ENCODE data around the gene C10orf143. TPM values are rescaled to one million over a fixed set of nuclear protein-coding genes. Genes with fewer than 3 reads are reported as not detected.

C10orf143 gene
- total RNA-seq, 1 experiment from 2014 or later: 0.98 TPM

- DNase-seq (ENCODE audit: low read depth): no peak
Measured at GRCh38 chr10:130054021-130054420, 56.6 kb downstream of the C10orf143 start.

GRCh38 chr10:130053561-130053960 is 57.1 kb downstream of the C10orf143 start:
- no peak for DNase-seq (ENCODE audit: low read depth)

- DNase-seq (ENCODE audit: low read depth): no peak
Measured at GRCh38 chr10:130052193-130052592, 58.4 kb downstream of the C10orf143 start.

- no peak for DNase-seq (ENCODE audit: low read depth)
Measured at GRCh38 chr10:130050721-130051120, 59.9 kb downstream of the C10orf143 start.

GRCh38 chr10:130049987-130050386 is 60.6 kb downstream of the C10orf143 start:
- no peak for DNase-seq (ENCODE audit: low read depth)

- DNase-seq (ENCODE audit: low read depth): no peak
Measured at GRCh38 chr10:130049244-130049643, 61.4 kb downstream of the C10orf143 start.

- no peak for DNase-seq (ENCODE audit: low read depth)
Measured at GRCh38 chr10:130048081-130048480, 62.5 kb downstream of the C10orf143 start.

- DNase-seq (ENCODE audit: low read depth): no peak
Measured at GRCh38 chr10:130047336-130047735, 63.3 kb downstream of the C10orf143 start.

GRCh38 chr10:130046591-130046990 is 64.0 kb downstream of the C10orf143 start:
- DNase-seq (ENCODE audit: low read depth): no peak

- DNase-seq (ENCODE audit: low read depth): no peak
Measured at GRCh38 chr10:130045801-130046321, 64.8 kb downstream of the C10orf143 start.

- DNase-seq (ENCODE audit: low read depth): peak; percentile 69
Measured at GRCh38 chr10:130045091-130045652, 65.5 kb downstream of the C10orf143 start.

- DNase-seq (ENCODE audit: low read depth): no peak
Measured at GRCh38 chr10:130044067-130045061, 66.3 kb downstream of the C10orf143 start.

GRCh38 chr10:130043491-130043890 is 67.1 kb downstream of the C10orf143 start:
- no peak for DNase-seq (ENCODE audit: low read depth)

GRCh38 chr10:130042381-130042780 is 68.2 kb downstream of the C10orf143 start:
- DNase-seq (ENCODE audit: low read depth): no peak

GRCh38 chr10:130041451-130042371 is 68.9 kb downstream of the C10orf143 start:
- DNase-seq (ENCODE audit: low read depth): no peak

GRCh38 chr10:130040817-130041330 is 69.8 kb downstream of the C10orf143 start:
- no peak for DNase-seq (ENCODE audit: low read depth)

- no peak for DNase-seq (ENCODE audit: low read depth)
Measured at GRCh38 chr10:130040351-130040750, 70.3 kb downstream of the C10orf143 start.

GRCh38 chr10:130039141-130039540 is 71.5 kb downstream of the C10orf143 start:
- DNase-seq (ENCODE audit: low read depth): no peak

GRCh38 chr10:130038611-130039109 is 72.0 kb downstream of the C10orf143 start:
- DNase-seq (ENCODE audit: low read depth): no peak

GRCh38 chr10:130038019-130038555 is 72.5 kb downstream of the C10orf143 start:
- no peak for DNase-seq (ENCODE audit: low read depth)

- DNase-seq (ENCODE audit: low read depth): no peak
Measured at GRCh38 chr10:130037169-130037661, 73.4 kb downstream of the C10orf143 start.
